ENCODE results near the gene IL19.

Gene IL19

GRCh38 chr1:206805357-206805756, 34.8 kb downstream of the IL19 start:
- H4K12ac ChIP-seq (ENCODE audit: low read depth, low read length), result no peak overlapping the region
- H2BK120ac ChIP-seq (ENCODE audit: insufficient read depth, low read length, poor library complexity), result no peak overlapping the region
- H2AFZ ChIP-seq (ENCODE audit: insufficient read depth, low read length, poor library complexity), result no peak overlapping the region
- no peak overlapping the region for H3K14ac ChIP-seq (ENCODE audit: low read length)
- no peak overlapping the region for H3K4ac ChIP-seq (ENCODE audit: low read depth, low read length)
- WGBS (ENCODE audit: extremely low coverage, insufficient coverage, insufficient read length), result no CpG with 5 or more reads among the region's 1 CpG
- DNase-seq, result no peak
- no peaks in the 10 kb centered on the region for H3K9me3 ChIP-seq (ENCODE audit: insufficient read depth, low read depth, low read length)
- no peak overlapping the region for H2AK5ac ChIP-seq (ENCODE audit: low read length)
- no peak overlapping the region for H3K27ac ChIP-seq (ENCODE audit: low read depth, low read length)
- H4K8ac ChIP-seq (ENCODE audit: low read depth, low read length), result no peak overlapping the region
- H3K4me1 ChIP-seq (ENCODE audit: control insufficient read depth in 1 of 2, insufficient read depth in 2 of 2, low read length in 2 of 2), result peaks cover 0 to 7% of the 10 kb centered on the region in 2 experiments
- no peaks in the 10 kb centered on the region for H3K79me1 ChIP-seq (ENCODE audit: low read length)
- no peaks in the 10 kb centered on the region for H3K79me2 ChIP-seq (ENCODE audit: control insufficient read depth, insufficient read depth, low read length, poor library complexity)
- no peak overlapping the region for H2BK5ac ChIP-seq (ENCODE audit: low read depth, low read length, poor library complexity)
- H3K36me3 ChIP-seq (ENCODE audit: control insufficient read depth in 1 of 2, insufficient read depth in 2 of 2, low read length in 2 of 2), result no peaks in the 10 kb centered on the region
- H4K91ac ChIP-seq (ENCODE audit: low read depth, low read length), result no peak overlapping the region
- H3K23ac ChIP-seq (ENCODE audit: low read length), result no peak overlapping the region
- H2BK12ac ChIP-seq (ENCODE audit: low read length), result no peak overlapping the region
- no peak overlapping the region for H3K4me3 ChIP-seq (ENCODE audit: low read depth, low read length)
- no peaks in the 10 kb centered on the region for H3K27me3 ChIP-seq (ENCODE audit: insufficient read depth, low read length)
- H3K9ac ChIP-seq (ENCODE audit: low read length), result no peak overlapping the region
- no peak overlapping the region for H3K4me2 ChIP-seq (ENCODE audit: low read length)
- H3K18ac ChIP-seq (ENCODE audit: low read length), result no peak overlapping the region

GRCh38 chr1:206808615-206809014, 38.0 kb downstream of the IL19 start:
- H3K4me3 ChIP-seq (ENCODE audit: low read depth, low read length), result no peak overlapping the region
- no peak overlapping the region for H3K14ac ChIP-seq (ENCODE audit: low read length)
- H4K91ac ChIP-seq (ENCODE audit: low read depth, low read length), result no peak overlapping the region
- DNase-seq, result peak; percentile 13 to 53
- H3K9ac ChIP-seq (ENCODE audit: low read length), result no peak overlapping the region
- H3K18ac ChIP-seq (ENCODE audit: low read length), result no peak overlapping the region
- no peaks in the 10 kb centered on the region for H3K79me1 ChIP-seq (ENCODE audit: low read length)
- no peak overlapping the region for H2AFZ ChIP-seq (ENCODE audit: insufficient read depth, low read length, poor library complexity)
- no peak overlapping the region for H2AK5ac ChIP-seq (ENCODE audit: low read length)
- H2BK5ac ChIP-seq (ENCODE audit: low read depth, low read length, poor library complexity), result no peak overlapping the region
- H4K12ac ChIP-seq (ENCODE audit: low read depth, low read length), result no peak overlapping the region
- H3K23ac ChIP-seq (ENCODE audit: low read length), result no peak overlapping the region
- no peak overlapping the region for H3K27ac ChIP-seq (ENCODE audit: low read depth, low read length)
- H2BK120ac ChIP-seq (ENCODE audit: insufficient read depth, low read length, poor library complexity), result no peak overlapping the region
- no peaks in the 10 kb centered on the region for H3K27me3 ChIP-seq (ENCODE audit: insufficient read depth, low read length)
- no peak overlapping the region for H3K4me2 ChIP-seq (ENCODE audit: low read length)
- no peaks in the 10 kb centered on the region for H3K9me3 ChIP-seq (ENCODE audit: insufficient read depth, low read depth, low read length)
- no CpG with 5 or more reads among the region's 2 CpGs for WGBS (ENCODE audit: extremely low coverage, insufficient coverage, insufficient read length)
- no peaks in the 10 kb centered on the region for H3K36me3 ChIP-seq (ENCODE audit: control insufficient read depth in 1 of 2, insufficient read depth in 2 of 2, low read length in 2 of 2)
- no peak overlapping the region for H3K4ac ChIP-seq (ENCODE audit: low read depth, low read length)
- no peak overlapping the region for H2BK12ac ChIP-seq (ENCODE audit: low read length)
- H3K4me1 ChIP-seq (ENCODE audit: control insufficient read depth in 1 of 2, insufficient read depth in 2 of 2, low read length in 2 of 2), result peaks cover 0 to 5% of the 10 kb centered on the region in 2 experiments
- no peak overlapping the region for H4K8ac ChIP-seq (ENCODE audit: low read depth, low read length)
- no peaks in the 10 kb centered on the region for H3K79me2 ChIP-seq (ENCODE audit: control insufficient read depth, insufficient read depth, low read length, poor library complexity)

- H4K91ac ChIP-seq (ENCODE audit: low read depth, low read length), result no peak overlapping the region
- no peak overlapping the region for H2AK5ac ChIP-seq (ENCODE audit: low read length)
- H3K79me2 ChIP-seq (ENCODE audit: control insufficient read depth, insufficient read depth, low read length, poor library complexity), result no peaks in the 10 kb centered on the region
- H3K4me3 ChIP-seq (ENCODE audit: low read depth, low read length), result no peak overlapping the region
- H3K23ac ChIP-seq (ENCODE audit: low read length), result no peak overlapping the region
- H2BK5ac ChIP-seq (ENCODE audit: low read depth, low read length, poor library complexity), result no peak overlapping the region
- H3K9me3 ChIP-seq (ENCODE audit: insufficient read depth, low read depth, low read length), result no peaks in the 10 kb centered on the region
- H3K4ac ChIP-seq (ENCODE audit: low read depth, low read length), result no peak overlapping the region
- H3K14ac ChIP-seq (ENCODE audit: low read length), result no peak overlapping the region
- H4K12ac ChIP-seq (ENCODE audit: low read depth, low read length), result no peak overlapping the region
- H3K18ac ChIP-seq (ENCODE audit: low read length), result no peak overlapping the region
- H2AFZ ChIP-seq (ENCODE audit: insufficient read depth, low read length, poor library complexity), result no peak overlapping the region
- no peak overlapping the region for H3K9ac ChIP-seq (ENCODE audit: low read length)
- no peak overlapping the region for H2BK120ac ChIP-seq (ENCODE audit: insufficient read depth, low read length, poor library complexity)
- H3K4me1 ChIP-seq (ENCODE audit: control insufficient read depth in 1 of 2, insufficient read depth in 2 of 2, low read length in 2 of 2), result no peaks in the 10 kb centered on the region
- no peak overlapping the region for H2BK12ac ChIP-seq (ENCODE audit: low read length)
- H3K36me3 ChIP-seq (ENCODE audit: control insufficient read depth in 1 of 2, insufficient read depth in 2 of 2, low read length in 2 of 2), result no peaks in the 10 kb centered on the region
- no peak overlapping the region for H3K27ac ChIP-seq (ENCODE audit: low read depth, low read length)
- DNase-seq, result no peak
- H3K27me3 ChIP-seq (ENCODE audit: insufficient read depth, low read length), result no peaks in the 10 kb centered on the region
- H3K79me1 ChIP-seq (ENCODE audit: low read length), result no peaks in the 10 kb centered on the region
- H4K8ac ChIP-seq (ENCODE audit: low read depth, low read length), result no peak overlapping the region
- WGBS (ENCODE audit: extremely low coverage, insufficient coverage, insufficient read length), result no CpG with 5 or more reads among the region's 4 CpGs
- H3K4me2 ChIP-seq (ENCODE audit: low read length), result no peak overlapping the region
These were observed 39.0 kb downstream of the IL19 start for GRCh38 chr1:206809504-206810084.

DNA sequence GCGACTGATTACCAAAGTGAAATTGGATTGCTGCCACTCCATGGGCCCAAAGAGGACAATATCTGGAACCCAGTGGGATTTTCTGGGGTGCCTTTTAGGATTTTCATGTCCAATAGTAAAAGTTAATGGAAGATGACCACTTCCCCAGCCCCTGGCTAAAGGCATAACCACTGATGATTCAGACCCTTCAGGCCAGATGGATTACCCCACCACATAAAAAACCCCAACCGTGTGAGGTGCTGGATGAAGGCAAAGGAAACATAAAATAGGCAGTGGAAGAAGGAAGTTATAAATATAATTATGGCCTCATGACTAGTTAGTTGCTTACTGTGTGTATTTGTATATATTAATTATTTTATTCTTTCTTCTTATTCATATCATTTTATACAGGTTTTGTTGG, 41.9 kb downstream of the IL19 start:
- no peak for DNase-seq
- Histone ChIP-seq H4K12ac (ENCODE audit: low read depth, low read length) (no peak overlapping the region), H3K79me1 (ENCODE audit: low read length) (no peaks in the 10 kb centered on the region), H2AFZ (ENCODE audit: insufficient read depth, low read length, poor library complexity) (no peak overlapping the region), H4K8ac (ENCODE audit: low read depth, low read length) (no peak overlapping the region), H3K4me1 (ENCODE audit: control insufficient read depth in 1 of 2, insufficient read depth in 2 of 2, low read length in 2 of 2) (no peaks in the 10 kb centered on the region), H3K9ac (ENCODE audit: low read length) (no peak overlapping the region), H3K4me3 (ENCODE audit: low read depth, low read length) (no peak overlapping the region), H3K9me3 (ENCODE audit: insufficient read depth, low read depth, low read length) (no peaks in the 10 kb centered on the region), H3K14ac (ENCODE audit: low read length) (no peak overlapping the region), H2BK5ac (ENCODE audit: low read depth, low read length, poor library complexity) (no peak overlapping the region), H2AK5ac (ENCODE audit: low read length) (no peak overlapping the region), H3K4me2 (ENCODE audit: low read length) (no peak overlapping the region), H2BK120ac (ENCODE audit: insufficient read depth, low read length, poor library complexity) (no peak overlapping the region), H3K79me2 (ENCODE audit: control insufficient read depth, insufficient read depth, low read length, poor library complexity) (no peaks in the 10 kb centered on the region), H3K4ac (ENCODE audit: low read depth, low read length) (no peak overlapping the region), H3K27ac (ENCODE audit: low read depth, low read length) (no peak overlapping the region), H3K27me3 (ENCODE audit: insufficient read depth, low read length) (no peaks in the 10 kb centered on the region), H3K18ac (ENCODE audit: low read length) (no peak overlapping the region), H3K23ac (ENCODE audit: low read length) (no peak overlapping the region), H4K91ac (ENCODE audit: low read depth, low read length) (no peak overlapping the region), H3K36me3 (ENCODE audit: control insufficient read depth in 1 of 2, insufficient read depth in 2 of 2, low read length in 2 of 2) (no peaks in the 10 kb centered on the region), H2BK12ac (ENCODE audit: low read length) (no peak overlapping the region)
- no CpG with 5 or more reads among the region's 2 CpGs for WGBS (ENCODE audit: extremely low coverage, insufficient coverage, insufficient read length)

Measured in trophoblast cell (in vitro differentiated cells and primary cell).